Measurements from ENCODE around the gene UCP3. TPM values are rescaled to one million over a fixed set of nuclear protein-coding genes. Genes with fewer than 3 reads are reported as not detected.

UCP3 gene
- total and polyA plus RNA-seq, 2 of the 8 experiments (the other 6 are each of a cell fraction or from before 2014, with no cell fraction given): 0.85 to 1.3 TPM

- TF ChIP-seq CHD7 (IDR thresholded peaks at IDR 0.05; ENCODE audit: insufficient replicate concordance, low read length) (no peak), CBX5 (IDR thresholded peaks at IDR 0.05; ENCODE audit: low read depth, low read length) (no peak), TCF12 (IDR thresholded peaks at IDR 0.05; ENCODE audit: low read depth, low read length) (no peak), SUZ12 (IDR thresholded peaks at IDR 0.05; ENCODE audit: low read length) (no peak), POLR2A (IDR thresholded peaks at IDR 0.05; ENCODE audit: control extremely low read depth in 1 of 2, low read depth in 2 of 2, low read length in 2 of 2) (no peak), SIRT6 (IDR thresholded peaks at IDR 0.05; ENCODE audit: low read length) (no peak), HDAC2 (IDR thresholded peaks at IDR 0.05; ENCODE audit: borderline replicate concordance in 1 of 2, low read depth in 2 of 2, low read length in 2 of 2) (no peak), RBBP5 (IDR thresholded peaks at IDR 0.05; ENCODE audit: borderline replicate concordance, low read depth, low read length) (no peak), SP1 (IDR thresholded peaks at IDR 0.05; ENCODE audit: low read depth, low read length) (no peak), GTF2F1 (IDR thresholded peaks at IDR 0.05; ENCODE audit: borderline replicate concordance, low read depth, low read length) (no peak), CEBPB (IDR thresholded peaks at IDR 0.05; ENCODE audit: low read depth, low read length) (no peak)
These were observed 17.3 kb downstream of the UCP3 start (continued) for GRCh38 chr11:73991471-73992006.

All from H1 (cell line).